ENCODE results near the gene ILK.

DNA sequence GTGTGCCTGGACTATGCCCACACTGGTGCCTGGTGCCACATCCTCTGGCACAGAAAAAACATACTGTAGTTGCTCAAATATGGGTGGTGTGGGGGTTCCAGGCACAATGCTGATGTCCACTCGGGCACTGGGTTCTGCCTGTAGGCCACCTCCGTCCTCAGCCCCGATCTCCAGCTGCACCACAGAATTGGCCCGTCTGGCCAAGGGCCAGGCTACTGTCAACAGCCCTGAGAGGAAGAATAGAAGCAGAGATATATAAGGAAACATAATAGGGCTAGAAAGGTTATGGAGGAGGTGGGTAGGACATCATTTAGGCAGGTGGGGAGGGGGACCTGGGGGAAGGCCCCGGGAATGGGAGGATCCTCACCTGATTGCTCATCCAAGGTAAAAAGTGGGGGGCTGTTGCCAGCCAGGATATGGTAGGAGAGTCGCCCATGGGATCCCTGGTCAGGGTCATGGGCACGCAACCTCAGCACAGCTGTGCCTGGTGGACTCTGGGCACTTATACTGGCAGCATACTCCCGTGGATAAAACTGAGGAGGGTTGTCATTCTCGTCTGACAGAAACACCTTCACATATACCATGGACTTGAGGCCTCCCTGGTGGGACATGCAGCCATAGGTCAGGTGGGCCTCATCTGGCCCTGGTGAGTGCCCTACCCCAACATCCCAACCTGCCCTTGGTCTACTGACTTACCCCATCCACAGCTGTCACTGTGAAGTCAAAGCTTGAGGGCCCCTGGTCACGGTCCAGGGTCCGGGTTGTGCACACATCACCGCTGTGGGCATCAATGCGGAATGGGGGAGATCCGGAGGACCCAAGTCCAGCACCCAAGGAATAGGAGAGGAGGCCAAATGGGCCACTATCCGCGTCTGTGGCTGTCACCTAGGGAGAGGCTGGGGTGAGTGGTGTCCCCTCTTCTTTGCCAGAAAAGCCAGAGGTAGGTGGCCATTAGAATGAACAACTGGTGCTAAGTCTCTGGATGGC is 30.1 kb downstream of the ILK start:
- TF ChIP-seq, protein P1, sequence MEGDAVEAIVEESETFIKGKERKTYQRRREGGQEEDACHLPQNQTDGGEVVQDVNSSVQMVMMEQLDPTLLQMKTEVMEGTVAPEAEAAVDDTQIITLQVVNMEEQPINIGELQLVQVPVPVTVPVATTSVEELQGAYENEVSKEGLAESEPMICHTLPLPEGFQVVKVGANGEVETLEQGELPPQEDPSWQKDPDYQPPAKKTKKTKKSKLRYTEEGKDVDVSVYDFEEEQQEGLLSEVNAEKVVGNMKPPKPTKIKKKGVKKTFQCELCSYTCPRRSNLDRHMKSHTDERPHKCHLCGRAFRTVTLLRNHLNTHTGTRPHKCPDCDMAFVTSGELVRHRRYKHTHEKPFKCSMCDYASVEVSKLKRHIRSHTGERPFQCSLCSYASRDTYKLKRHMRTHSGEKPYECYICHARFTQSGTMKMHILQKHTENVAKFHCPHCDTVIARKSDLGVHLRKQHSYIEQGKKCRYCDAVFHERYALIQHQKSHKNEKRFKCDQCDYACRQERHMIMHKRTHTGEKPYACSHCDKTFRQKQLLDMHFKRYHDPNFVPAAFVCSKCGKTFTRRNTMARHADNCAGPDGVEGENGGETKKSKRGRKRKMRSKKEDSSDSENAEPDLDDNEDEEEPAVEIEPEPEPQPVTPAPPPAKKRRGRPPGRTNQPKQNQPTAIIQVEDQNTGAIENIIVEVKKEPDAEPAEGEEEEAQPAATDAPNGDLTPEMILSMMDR (conservative IDR thresholded peaks at IDR 0.05 in 1 of 2, IDR thresholded peaks at IDR 0.05 in 1 of 2; ENCODE audit: low read depth in 1 of 2, low read length in 2 of 2), result no peak
- TF ChIP-seq EZH2 (IDR thresholded peaks at IDR 0.05; ENCODE audit: low read length, missing control alignments), result no peak
